H1 (cell line): Measurements from ENCODE around the gene DOCK6. TPM values are rescaled to one million over a fixed set of nuclear protein-coding genes. Genes with fewer than 3 reads are reported as not detected.

Source experiments
- CTCF ChIA-PET: fragments of 300-600 bp; sonication (Branson Sonifier 250); formaldehyde crosslinking; loops from one replicate; lab custom pipeline; 2021; ENCODE audit not compliant: partially characterized antibody; lab: Charles Lee
- POLR2A ChIA-PET: fragments of 300-600 bp; sonication (Branson Sonifier 250); formaldehyde crosslinking; loops from one replicate; lab custom pipeline; 2021; ENCODE audit warnings: inconsistent platforms; ENCODE audit not compliant: partially characterized antibody; lab: Charles Lee
- DNase-seq, 2 experiments: peaks; one replicate each; pipeline versions ENCODE4 v3.0.0 to v3.0.0-alpha.2; 2010 to 2022; ENCODE audit warnings: low spot score in 2 of 2, low read depth in 1 of 2, mixed read lengths in 1 of 2
- FAIRE-seq: peaks from 2 replicates; lab custom pipeline; 2011; peaks lifted over from hg19 to GRCh38; lab: Jason Lieb, UNC
- H2AFZ ChIP-seq: 2 replicates; pipeline ENCODE4 v1.8.1; 2012; ENCODE audit warnings: low read length, inconsistent platforms
- H2AK5ac ChIP-seq: 2 replicates; pipeline ENCODE4 v1.6.1; 2013; ENCODE audit warnings: low read depth, low read length
- H2BK120ac ChIP-seq: replicated peaks from 2 replicates; pipeline ENCODE3; 2013; ENCODE audit warnings: low read depth, low read length, inconsistent platforms
- H2BK12ac ChIP-seq: 2 replicates; pipeline ENCODE4 v1.6.1; 2013; ENCODE audit warnings: low read depth, low read length
- H2BK15ac ChIP-seq: 2 replicates; pipeline ENCODE4 v1.6.1; 2013; ENCODE audit warnings: low read length
- H2BK20ac ChIP-seq: 2 replicates; pipeline ENCODE4 v1.6.1; 2013; ENCODE audit warnings: low read length
- H2BK5ac ChIP-seq: 2 replicates; pipeline ENCODE4 v1.6.1; 2013; ENCODE audit warnings: low read depth, low read length
- H3K14ac ChIP-seq: 2 replicates; pipeline ENCODE4 v1.6.1; 2013; ENCODE audit warnings: inconsistent platforms; ENCODE audit not compliant: insufficient read length
- H3K18ac ChIP-seq: 2 replicates; pipeline ENCODE4 v1.6.1; 2013; ENCODE audit warnings: low read length; ENCODE audit errors: extremely low read depth
- H3K23ac ChIP-seq: 2 replicates; pipeline ENCODE4 v1.6.1; 2013; ENCODE audit warnings: inconsistent platforms; ENCODE audit not compliant: insufficient read length
- H3K23me2 ChIP-seq: 2 replicates; pipeline ENCODE4 v1.6.1; 2013; ENCODE audit warnings: low read depth, low read length
- H3K27ac ChIP-seq: 2 replicates; pipeline ENCODE4 v1.6.1; 2011; ENCODE audit warnings: low read depth, low read length, inconsistent platforms
- H3K27me3 ChIP-seq, 4 experiments: replicated peaks in 1 of 4; 1 replicate in 1 of 4; 2 replicates in 3 of 4; pipeline versions ENCODE4 v1.6.1 to v1.8.1; 2011 to 2013; ENCODE audit warnings: low read length in 3 of 4, mild to moderate bottlenecking in 3 of 4, inconsistent platforms in 2 of 4, mixed read lengths in 2 of 4, moderate library complexity in 1 of 4; ENCODE audit not compliant: control insufficient read depth in 3 of 4, insufficient read depth in 3 of 4; ENCODE audit errors: extremely low read depth in 1 of 4
- H3K36me3 ChIP-seq, 4 experiments: 2 replicates each; pipeline versions ENCODE4 v1.6.1 to v1.8.1; 2011 to 2013; ENCODE audit warnings: mild to moderate bottlenecking in 4 of 4, low read length in 3 of 4, moderate library complexity in 2 of 4, control low read depth in 1 of 4, inconsistent platforms in 1 of 4; ENCODE audit not compliant: insufficient read depth in 4 of 4, control insufficient read depth in 2 of 4
- H3K4ac ChIP-seq: replicated peaks from 2 replicates; pipeline ENCODE3; 2013; ENCODE audit warnings: low read length, low read depth, mixed read lengths, inconsistent platforms; ENCODE audit not compliant: insufficient read length
- H3K4me1 ChIP-seq, 4 experiments: replicated peaks in 1 of 4; 1 replicate in 1 of 4; 2 replicates in 3 of 4; pipeline versions ENCODE4 v1.6.1 to v1.8.1; 2011 to 2013; ENCODE audit warnings: low read length in 3 of 4, inconsistent platforms in 2 of 4, mixed read lengths in 1 of 4; ENCODE audit not compliant: insufficient read depth in 4 of 4, control insufficient read depth in 3 of 4
- H3K4me2 ChIP-seq, 2 experiments: 2 replicates each; pipeline versions ENCODE4 v1.6.1 to v1.8.1; 2011 to 2013; ENCODE audit warnings: low read depth in 2 of 2, low read length in 2 of 2, control low read depth in 1 of 2, inconsistent platforms in 1 of 2, mild to moderate bottlenecking in 1 of 2; ENCODE audit not compliant: insufficient read depth in 1 of 2
- H3K4me3 ChIP-seq, 4 experiments: fragments of 200-600, 300-600 bp in 1 of 4; sonication (generic), shearing (Covaris generic), sonication (Bioruptor Twin) in 1 of 4; 2 replicates each; pipeline versions ENCODE4 v1.5.1 to v1.8.1; 2011 to 2016; ENCODE audit warnings: low read length in 4 of 4, low read depth in 3 of 4, control low read depth in 2 of 4, inconsistent platforms in 2 of 4, mild to moderate bottlenecking in 2 of 4, mixed read lengths in 1 of 4, moderate library complexity in 1 of 4; ENCODE audit not compliant: insufficient read depth in 2 of 4; ENCODE audit errors: extremely low read depth in 1 of 4
- H3K56ac ChIP-seq: replicated peaks from 2 replicates; pipeline ENCODE3; 2013; ENCODE audit warnings: low read depth, mild to moderate bottlenecking, mixed read lengths, low read length, inconsistent platforms; ENCODE audit not compliant: insufficient read length
- H3K79me1 ChIP-seq: 2 replicates; pipeline ENCODE4 v1.6.1; 2013; ENCODE audit warnings: low read depth, low read length, control low read depth
- H3K79me2 ChIP-seq, 2 experiments: 2 replicates each; pipeline versions ENCODE4 v1.6.1 to v1.8.1; 2012 to 2013; ENCODE audit warnings: low read length in 2 of 2, mild to moderate bottlenecking in 2 of 2, inconsistent platforms in 1 of 2; ENCODE audit not compliant: insufficient read depth in 2 of 2, control insufficient read depth in 1 of 2
- H3K9ac ChIP-seq, 4 experiments: replicated peaks in 1 of 4; 1 replicate in 1 of 4; 2 replicates in 3 of 4; pipeline versions ENCODE4 v1.6.1 to v1.8.1; 2011 to 2013; ENCODE audit warnings: low read depth in 3 of 4, low read length in 3 of 4, control low read depth in 2 of 4, mild to moderate bottlenecking in 2 of 4, moderate library complexity in 2 of 4, inconsistent platforms in 1 of 4; ENCODE audit errors: extremely low read depth in 1 of 4
- H3K9me3 ChIP-seq, 2 experiments: 2 replicates each; pipeline versions ENCODE4 v1.6.1 to v1.8.1; 2012 to 2013; ENCODE audit warnings: mild to moderate bottlenecking in 2 of 2, moderate library complexity in 2 of 2, control low read depth in 1 of 2, inconsistent platforms in 1 of 2, low read depth in 1 of 2, low read length in 1 of 2, mixed read lengths in 1 of 2; ENCODE audit not compliant: insufficient read depth in 2 of 2
- H4K20me1 ChIP-seq, 2 experiments: replicated peaks in 1 of 2; 2 replicates each; pipeline versions ENCODE3 to v1.8.1; 2011 to 2013; ENCODE audit warnings: inconsistent platforms in 2 of 2, low read length in 2 of 2, mild to moderate bottlenecking in 1 of 2; ENCODE audit not compliant: insufficient read depth in 2 of 2, control insufficient read depth in 1 of 2
- H4K5ac ChIP-seq: 2 replicates; pipeline ENCODE4 v1.6.1; 2013; ENCODE audit warnings: low read length, low read depth, mixed read lengths, inconsistent platforms; ENCODE audit not compliant: insufficient read length
- H4K8ac ChIP-seq: 2 replicates; pipeline ENCODE4 v1.8.0; 2013; ENCODE audit warnings: mild to moderate bottlenecking, moderate library complexity, low read length, inconsistent platforms; ENCODE audit not compliant: insufficient read depth; ENCODE audit errors: extremely low read depth
- H4K91ac ChIP-seq: replicated peaks from 2 replicates; pipeline ENCODE3; 2013; ENCODE audit warnings: low read length, mixed read lengths, inconsistent platforms; ENCODE audit not compliant: insufficient read length
- ASH2L ChIP-seq: fragments of 200-600, 300-600 bp; sonication (generic); IDR thresholded peaks from one replicate; pipeline ENCODE4 v1.7.1; 2017; ENCODE audit warnings: low read length
- BACH1 ChIP-seq: IDR thresholded peaks from 2 replicates; pipeline ENCODE4 v1.6.1; 2012; ENCODE audit warnings: low read length, improper control_type of control experiment
- BRCA1 ChIP-seq: IDR thresholded peaks from 2 replicates; pipeline ENCODE4 v1.6.1; 2012; ENCODE audit warnings: low read depth, low read length, improper control_type of control experiment
- CBX5 ChIP-seq: fragments of 300-800, 300-1000 bp; sonication (generic); IDR thresholded peaks from 2 replicates; pipeline ENCODE4 v1.7.1; 2016; ENCODE audit warnings: antibody characterized with exemption, low read length, low read depth
- CHD1 ChIP-seq: IDR thresholded peaks from 2 replicates; pipeline ENCODE4 v1.6.1; 2012; ENCODE audit warnings: low read depth, low read length, improper control_type of control experiment
- RBBP5 ChIP-seq: IDR thresholded peaks from 2 replicates; pipeline ENCODE4 v1.7.1; 2012; ENCODE audit warnings: low read depth, mild to moderate bottlenecking, inconsistent platforms, low read length, moderate library complexity, borderline replicate concordance
- SRF ChIP-seq: IDR thresholded peaks from 2 replicates; pipeline ENCODE4 v1.6.1; 2011; ENCODE audit warnings: mild to moderate bottlenecking, low read depth, low read length, moderate library complexity
- TAF7 ChIP-seq: optimal IDR thresholded peaks from 2 replicates; pipeline ENCODE3; 2011; ENCODE audit warnings: low read depth, mild to moderate bottlenecking, inconsistent platforms, low read length, moderate library complexity, borderline replicate concordance
- USF2 ChIP-seq: IDR thresholded peaks from 2 replicates; pipeline ENCODE4 v1.6.1; 2011; ENCODE audit warnings: low read length, improper control_type of control experiment
- WGBS, 2 experiments: shearing (Covaris generic) in 1 of 2; methylation state at CpG; one replicate each; pipeline versions ENCODE4 v1.1.6 to v1.1.7; 2013 to 2015; ENCODE audit warnings: low lambda C conversion rate in 2 of 2, mixed read lengths in 2 of 2, inconsistent platforms in 1 of 2, low coverage in 1 of 2, missing lambda C conversion rate in 1 of 2; ENCODE audit not compliant: insufficient replicate concordance in 2 of 2, insufficient coverage in 1 of 2, insufficient read length in 1 of 2; ENCODE audit errors: extremely low coverage in 1 of 2, missing lambda C conversion rate in 1 of 2; 5-methylcytosine and 5-hydroxymethylcytosine counted together
- polyA plus RNA-seq, 7 experiments: library from polyadenylated mRNA; depleted of rRNA in 3 of 7; stranded (reverse) in 5 of 7; unstranded in 2 of 7; fragments of >200 nt in 5 of 7; fragments of 200-250 nt in 2 of 7; gene quantifications; 1 replicate in 5 of 7; 2 replicates in 1 of 7; 4 replicates in 1 of 7; pipeline versions ENCODE4 v1.2.1 to v1.2.3, GENCODE V29; 2011 to 2013; ENCODE audit warnings: missing spikeins in 2 of 7, mixed read lengths in 2 of 7
- total RNA-seq: library from RNA; stranded (reverse); fragmentation: NEBNext Ultra II Directional; extraction: Animal tissue kit (Norgen Biotek cat#: 25700); gene quantifications from 2 replicates; pipeline ENCODE4 v1.2.1, GENCODE V29; 2021
- TF ChIP-seq, protein P1 (sequence below): IDR thresholded peaks from 2 replicates; pipeline ENCODE4 v1.6.1; 2012; ENCODE audit warnings: inconsistent platforms

DOCK6 gene
- total and polyA plus RNA-seq, 2 of the 8 experiments (the other 6 are each of a cell fraction or from before 2014, with no cell fraction given), result 25.5 to 54.7 TPM

- Histone ChIP-seq H3K9ac (no peak overlapping the region), H2AK5ac (no peak overlapping the region), H3K23ac (no peak overlapping the region), H4K8ac (no peak overlapping the region), H3K9me3 (no peaks in the 10 kb centered on the region), H4K5ac (no peak overlapping the region), H3K23me2 (no peaks in the 10 kb centered on the region), H3K27me3 (no peaks in the 10 kb centered on the region), H2BK120ac (no peak overlapping the region), H2BK12ac (no peak overlapping the region), H3K4me3 (no peak overlapping the region), H3K79me1 (no peaks in the 10 kb centered on the region), H2BK5ac (no peak overlapping the region), H3K14ac (no peak overlapping the region), H2BK20ac (no peak overlapping the region), H3K4me1 (no peaks in the 10 kb centered on the region; a peak in 2 of 7 replicates), H3K56ac (no peak overlapping the region), H3K36me3 (peaks cover 0 to 3% (median under 1%) of the 10 kb centered on the region in 4 experiments; a peak in 2 of 8 replicates), H2BK15ac (no peak overlapping the region), H3K27ac (no peak overlapping the region), H3K79me2 (no peaks in the 10 kb centered on the region), H3K18ac (no peak overlapping the region; the same call in 1 of the 2 replicates), H2AFZ (no peak overlapping the region), H4K91ac (no peak overlapping the region), H4K20me1 (peaks cover 0 to 1% of the 10 kb centered on the region in 2 experiments), H3K4me2 (no peak overlapping the region), H3K4ac (no peak overlapping the region)
- ChIA-PET CTCF (interaction anchor here (0.6 to 2.8 kb wide), 9 partner anchors 10 to 194 kb away, joined by 3 to 18 read pairs (median 4); no protein-coding TSS in a partner anchor), POLR2A (interaction anchor here (0.6 to 1.4 kb wide), 3 partner anchors 47 to 103 kb away, joined by 3 read pairs; partner anchors contain the start of gene SPC24)
- WGBS, 2 experiments, result 69% methylated on average over 10 of the region's 17 CpGs; no CpG with 5 or more reads in 1 of the 2 experiments
- peak; percentile 46 to 88 for DNase-seq
- FAIRE-seq, result no peak
- TF ChIP-seq BACH1, result no peak
- TF ChIP-seq SRF, result no peak
- TF ChIP-seq, protein P1, sequence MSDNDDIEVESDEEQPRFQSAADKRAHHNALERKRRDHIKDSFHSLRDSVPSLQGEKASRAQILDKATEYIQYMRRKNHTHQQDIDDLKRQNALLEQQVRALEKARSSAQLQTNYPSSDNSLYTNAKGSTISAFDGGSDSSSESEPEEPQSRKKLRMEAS, result peak; percentile 18; the same call in 1 of the 2 replicates
- TF ChIP-seq CHD1, result no peak
- TF ChIP-seq USF2, result 0 out of 2 replicates have a peak, but pooled peaks have one; percentile 3
- no peak for TF ChIP-seq TAF7
- no peak for TF ChIP-seq ASH2L
- TF ChIP-seq RBBP5, result no peak
- no peak for TF ChIP-seq BRCA1
- no peak for TF ChIP-seq CBX5
Measured at GRCh38 chr19:11203194-11204075, 58.9 kb downstream of the DOCK6 start.
